ENCODE results near the gene BRCC3. TPM values are rescaled to one million over a fixed set of nuclear protein-coding genes. Genes with fewer than 3 reads are reported as not detected.

Gene BRCC3
- total and polyA plus RNA-seq, 10 of the 15 experiments (the other 5 are each of a cell fraction or from before 2014, with no cell fraction given) = 15.5 to 57.5 (median 35.6) TPM

DNA sequence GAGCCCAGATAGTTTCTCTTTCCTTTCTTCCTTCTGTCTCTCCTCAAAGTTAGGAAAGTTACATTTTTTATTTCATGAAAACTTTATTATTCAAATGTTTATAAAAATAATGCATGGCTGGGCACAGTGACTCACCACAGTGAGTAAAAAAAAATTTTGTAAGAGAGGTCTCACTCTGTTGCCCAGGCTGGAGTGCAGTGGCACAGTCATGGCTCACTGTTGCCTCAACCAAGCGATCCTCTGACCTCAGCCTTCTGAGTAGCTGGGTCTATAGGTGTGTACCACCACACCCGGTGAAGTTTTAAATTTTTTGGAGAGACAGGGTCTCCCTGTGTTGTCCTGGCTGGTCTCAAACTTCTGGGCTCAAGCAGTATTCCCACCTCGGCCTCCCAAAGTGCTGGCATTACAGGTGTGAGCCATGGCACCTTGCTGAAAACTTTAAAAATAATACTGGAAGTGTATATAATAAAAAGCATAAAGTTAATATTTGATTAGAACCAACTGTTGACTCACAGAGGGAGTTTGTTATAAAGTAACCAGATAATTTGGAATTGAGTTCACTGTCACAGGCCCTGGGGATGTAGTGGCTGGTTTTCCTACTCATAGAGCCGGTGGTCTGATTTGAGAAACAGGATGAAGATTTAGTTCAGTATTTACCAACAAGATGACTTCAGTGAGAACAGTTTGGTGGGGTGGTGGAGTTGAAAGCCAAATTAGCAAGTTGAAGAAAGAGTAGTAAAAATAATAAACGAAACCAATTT is 18.4 kb upstream of the BRCC3 start (continued):
- TF ChIP-seq ZNF592 (IDR thresholded peaks at IDR 0.05) (no peak), SMAD5 (IDR thresholded peaks at IDR 0.05; ENCODE audit: low read depth) (no peak)
- TF ChIP-seq, protein P1, sequence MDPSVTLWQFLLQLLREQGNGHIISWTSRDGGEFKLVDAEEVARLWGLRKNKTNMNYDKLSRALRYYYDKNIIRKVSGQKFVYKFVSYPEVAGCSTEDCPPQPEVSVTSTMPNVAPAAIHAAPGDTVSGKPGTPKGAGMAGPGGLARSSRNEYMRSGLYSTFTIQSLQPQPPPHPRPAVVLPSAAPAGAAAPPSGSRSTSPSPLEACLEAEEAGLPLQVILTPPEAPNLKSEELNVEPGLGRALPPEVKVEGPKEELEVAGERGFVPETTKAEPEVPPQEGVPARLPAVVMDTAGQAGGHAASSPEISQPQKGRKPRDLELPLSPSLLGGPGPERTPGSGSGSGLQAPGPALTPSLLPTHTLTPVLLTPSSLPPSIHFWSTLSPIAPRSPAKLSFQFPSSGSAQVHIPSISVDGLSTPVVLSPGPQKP (IDR thresholded peaks at IDR 0.05; ENCODE audit: low read depth, low read length) = no peak

GRCh38 chrX:155053656-155054055 is 17.7 kb upstream of the BRCC3 start:
- Histone ChIP-seq H3K9ac (ENCODE audit: control insufficient read depth, insufficient read depth, low read length) (no peak overlapping the region), H3K27me3 (replicated peaks in 1 of 2; ENCODE audit: control insufficient read depth in 2 of 2, insufficient read depth in 2 of 2, low read length in 1 of 2) (no peaks in the 10 kb centered on the region), H3K4me2 (ENCODE audit: control insufficient read depth, insufficient read depth) (no peak overlapping the region), H3K27ac (ENCODE audit: control insufficient read depth, insufficient read depth) (no peak overlapping the region), H4K20me1 (ENCODE audit: control insufficient read depth, insufficient read depth) (no peaks in the 10 kb centered on the region), H3K4me3 (no peak overlapping the region), H3K4me1 (ENCODE audit: control insufficient read depth, insufficient read depth, low read length) (no peaks in the 10 kb centered on the region; the same call in 1 of the 2 replicates), H3K9me3 (replicated peaks; ENCODE audit: control insufficient read depth, insufficient read depth, low read length) (no peaks in the 10 kb centered on the region), H3K79me2 (ENCODE audit: control insufficient read depth, insufficient read depth, low read length) (no peaks in the 10 kb centered on the region), H2AFZ (ENCODE audit: control insufficient read depth, low read depth, low read length) (no peak overlapping the region), H3K36me3 (ENCODE audit: control insufficient read depth in 2 of 2, insufficient read depth in 2 of 2, low read length in 1 of 2) (no peaks in the 10 kb centered on the region; a peak in 2 of 4 replicates)
- FAIRE-seq (no peak), ATAC-seq (no peak), DNase-seq (ENCODE audit: low read depth, low spot score) (no peak)
- in situ Hi-C loops (cut with MboI) = no loop called here
- ChIA-PET RAD21 (ENCODE audit: unreplicated experiment) (no interaction called here), SMC1A (ENCODE audit: uncharacterized antibody, unreplicated experiment) (interaction anchor here (0.8 kb wide), 1 partner anchor 74 kb away, joined by 3 read pairs; no protein-coding TSS in a partner anchor), POLR2A (no interaction called here), CTCF (interaction anchor here (6.4 kb wide), 1 partner anchor 69 kb away, joined by 181 read pairs; no protein-coding TSS in a partner anchor)
- WGBS (ENCODE audit: insufficient coverage, insufficient replicate concordance, low lambda C conversion rate, missing lambda C conversion rate) = 42% methylated on average over 3 of the region's 3 CpGs
- no TSS peak for BruUV-seq (replicated peaks)
- intact Hi-C loops (cut with micrococcal nuclease; ENCODE audit: unreplicated experiment) = no loop called here
- TF ChIP-seq ATF3 (IDR thresholded peaks at IDR 0.05; ENCODE audit: borderline replicate concordance, extremely low read depth, low read depth, low read length) (no peak), HSF1 (IDR thresholded peaks at IDR 0.05; ENCODE audit: low read depth, low read length) (no peak), ATF7 (IDR thresholded peaks at IDR 0.05; ENCODE audit: low read depth) (no peak), TCF3 (IDR thresholded peaks at IDR 0.05; ENCODE audit: borderline replicate concordance, insufficient read depth, low read depth, low read length) (no peak), REST (IDR thresholded peaks at IDR 0.05; ENCODE audit: low read depth, low read length) (no peak), SMAD1 (IDR thresholded peaks at IDR 0.05; ENCODE audit: low read depth, partially characterized antibody) (no peak), HDAC6 (IDR thresholded peaks at IDR 0.05; ENCODE audit: unreplicated experiment) (no peak)
